HepG2 (cell line): ENCODE results near the gene PDSS2. TPM values are rescaled to one million over a fixed set of nuclear protein-coding genes. Genes with fewer than 3 reads are reported as not detected.
A peak's percentile ranks its signal among the peaks of the same experiment; 100 is the strongest.

Experiments
- ATM ChIP-seq: fragments of 450-650 bp; IDR thresholded peaks from 2 replicates; pipeline ENCODE4 v1.7.1; 2017; ENCODE audit warnings: mild to moderate bottlenecking, borderline replicate concordance
- DDIT3 ChIP-seq: sonication (generic); formaldehyde crosslinking; IDR thresholded peaks from 2 replicates; pipeline ENCODE4 v1.4.0; 2020; ENCODE audit warnings: mild to moderate bottlenecking, missing genetic modification reagents
- ERF ChIP-seq: IDR thresholded peaks from 2 replicates; pipeline ENCODE4 v1.6.1; 2018; ENCODE audit warnings: missing biosample characterization, missing genetic modification reagents
- ESRRA ChIP-seq: sonication (generic); formaldehyde crosslinking; IDR thresholded peaks from 2 replicates; pipeline ENCODE4 v1.5.1; 2020; ENCODE audit warnings: mild to moderate bottlenecking, low read depth, missing genetic modification reagents
- ETV5 ChIP-seq: IDR thresholded peaks from 2 replicates; pipeline ENCODE4 v1.6.1; 2018; ENCODE audit warnings: missing biosample characterization, missing genetic modification reagents, inconsistent platforms, borderline replicate concordance
- HCFC1 ChIP-seq: fragments of 150-350 bp; IDR thresholded peaks from 2 replicates; pipeline ENCODE4 v1.6.1; 2014; ENCODE audit warnings: low read depth, low read length
- HOXA3 ChIP-seq: sonication (generic); formaldehyde crosslinking; IDR thresholded peaks from 2 replicates; pipeline ENCODE4 v1.5.0; 2020; ENCODE audit warnings: missing genetic modification reagents
- MAX ChIP-seq: IDR thresholded peaks from 2 replicates; pipeline ENCODE4 v1.6.1; 2012; ENCODE audit warnings: inconsistent platforms
- MBNL3 ChIP-seq: fragments of 250-450 bp; sonication (Bioruptor Pico); conservative IDR thresholded peaks from 2 replicates; pipeline ENCODE4 v1.8.0; 2022; ENCODE audit warnings: mild to moderate bottlenecking, inconsistent platforms
- PATZ1 ChIP-seq: sonication (generic); formaldehyde crosslinking; IDR thresholded peaks from 2 replicates; pipeline ENCODE4 v1.4.0; 2020; ENCODE audit warnings: missing genetic modification reagents
- RAD51 ChIP-seq: fragments of 450-650 bp; IDR thresholded peaks from 2 replicates; pipeline ENCODE4 v1.6.1; 2016; ENCODE audit warnings: borderline replicate concordance
- RBFOX2 ChIP-seq: fragments of 200-400 bp; formaldehyde crosslinking; IDR thresholded peaks from 2 replicates; pipeline ENCODE4 v1.6.1; 2017; ENCODE audit warnings: low read depth, mild to moderate bottlenecking, low read length
- TAF1 ChIP-seq: sonication (generic); formaldehyde crosslinking; IDR thresholded peaks from 2 replicates; pipeline ENCODE4 v1.4.0; 2020; ENCODE audit warnings: missing genetic modification reagents
- ZMYM2 ChIP-seq: sonication (generic); formaldehyde crosslinking; IDR thresholded peaks from 2 replicates; pipeline ENCODE4 v1.8.0; 2022; ENCODE audit warnings: mild to moderate bottlenecking, missing genetic modification reagents
- ZNF124 ChIP-seq: sonication (generic); formaldehyde crosslinking; IDR thresholded peaks from 2 replicates; pipeline ENCODE4 v1.4.0; 2020; ENCODE audit warnings: missing genetic modification reagents
- ZNF331 ChIP-seq: sonication (generic); formaldehyde crosslinking; IDR thresholded peaks from 2 replicates; pipeline ENCODE4 v1.4.0; 2020; ENCODE audit warnings: missing genetic modification reagents
- ZNF333 ChIP-seq: sonication (generic); formaldehyde crosslinking; IDR thresholded peaks from 2 replicates; pipeline ENCODE4 v1.4.0; 2020; ENCODE audit warnings: mild to moderate bottlenecking, missing genetic modification reagents, borderline replicate concordance
- ZNF337 ChIP-seq: sonication (generic); formaldehyde crosslinking; IDR thresholded peaks from 2 replicates; pipeline ENCODE4 v1.5.1; 2020; ENCODE audit warnings: missing genetic modification reagents, low read depth, mild to moderate bottlenecking, borderline replicate concordance
- ZNF589 ChIP-seq: sonication (generic); formaldehyde crosslinking; conservative IDR thresholded peaks from 2 replicates; pipeline ENCODE4 v1.8.0; 2022; ENCODE audit warnings: mild to moderate bottlenecking, moderate library complexity, missing genetic modification reagents
- ZNF672 ChIP-seq: sonication (generic); formaldehyde crosslinking; IDR thresholded peaks from 2 replicates; pipeline ENCODE4 v1.8.1; 2022; ENCODE audit warnings: missing genetic modification reagents
- ZNF766 ChIP-seq: sonication (generic); formaldehyde crosslinking; IDR thresholded peaks from 2 replicates; pipeline ENCODE4 v1.5.0; 2020; ENCODE audit warnings: missing genetic modification reagents, borderline replicate concordance
- ZNF883 ChIP-seq: sonication (generic); formaldehyde crosslinking; IDR thresholded peaks from 2 replicates; pipeline ENCODE4 v1.5.1; 2020; ENCODE audit warnings: mild to moderate bottlenecking, missing genetic modification reagents; ENCODE audit errors: not compliant biosample characterization
- ZSCAN5A ChIP-seq: sonication (generic); formaldehyde crosslinking; IDR thresholded peaks from 2 replicates; pipeline ENCODE4 v1.8.0; 2022; ENCODE audit warnings: mild to moderate bottlenecking, missing genetic modification reagents, borderline replicate concordance
- polyA plus RNA-seq, 8 experiments: library from polyadenylated mRNA; depleted of rRNA in 3 of 8; stranded (reverse) in 7 of 8; unstranded in 1 of 8; fragments of >200 nt; fragmentation: Illumina TruSeq in 4 of 8; extraction: Trizol in 4 of 8; gene quantifications; 2 replicates each; pipeline versions ENCODE4 v1.2.1 to v1.2.3, GENCODE V29; 2011 to 2016; ENCODE audit warnings: low read depth in 4 of 8, missing spikeins in 1 of 8, mixed read lengths in 1 of 8; ENCODE audit not compliant: insufficient read depth in 1 of 8
- total RNA-seq, 5 experiments: library from RNA; depleted of rRNA; stranded (reverse); fragments of >200 nt; fragmentation: Illumina TruSeq; extraction: Trizol; gene quantifications; 2 replicates each; pipeline ENCODE4 v1.2.3, GENCODE V29; 2016; ENCODE audit warnings: low read depth in 1 of 5
- TF ChIP-seq, protein P1 (sequence below): sonication (generic); formaldehyde crosslinking; IDR thresholded peaks from 2 replicates; pipeline ENCODE4 v1.5.0; 2020; ENCODE audit warnings: mild to moderate bottlenecking, missing genetic modification reagents, borderline replicate concordance

PDSS2 gene
- total and polyA plus RNA-seq, 2 of the 13 experiments (the other 11 are each of a cell fraction or from before 2014, with no cell fraction given) = 16.2 to 17.0 TPM

- TF ChIP-seq, protein P1, sequence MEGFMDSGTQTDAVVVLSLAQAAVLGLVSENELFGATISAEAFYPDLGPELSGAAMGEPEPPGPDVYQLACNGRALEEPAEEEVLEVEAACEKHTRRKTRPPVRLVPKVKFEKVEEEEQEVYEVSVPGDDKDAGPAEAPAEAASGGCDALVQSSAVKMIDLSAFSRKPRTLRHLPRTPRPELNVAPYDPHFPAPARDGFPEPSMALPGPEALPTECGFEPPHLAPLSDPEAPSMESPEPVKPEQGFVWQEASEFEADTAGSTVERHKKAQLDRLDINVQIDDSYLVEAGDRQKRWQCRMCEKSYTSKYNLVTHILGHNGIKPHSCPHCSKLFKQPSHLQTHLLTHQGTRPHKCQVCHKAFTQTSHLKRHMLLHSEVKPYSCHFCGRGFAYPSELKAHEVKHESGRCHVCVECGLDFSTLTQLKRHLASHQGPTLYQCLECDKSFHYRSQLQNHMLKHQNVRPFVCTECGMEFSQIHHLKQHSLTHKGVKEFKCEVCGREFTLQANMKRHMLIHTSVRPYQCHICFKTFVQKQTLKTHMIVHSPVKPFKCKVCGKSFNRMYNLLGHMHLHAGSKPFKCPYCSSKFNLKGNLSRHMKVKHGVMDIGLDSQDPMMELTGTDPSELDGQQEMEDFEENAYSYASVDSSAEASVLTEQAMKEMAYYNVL (CRISPR knock-in tag) = 0 out of 2 replicates have a peak, but pooled peaks have one; percentile 26
- TF ChIP-seq RAD51 (no peak), ZMYM2 (CRISPR knock-in tag) (peak; percentile 79; the same call in 1 of the 2 replicates), MAX (peak; percentile 41; the same call in 1 of the 2 replicates), HOXA3 (peak; percentile 89; the same call in 1 of the 2 replicates), DDIT3 (no peak), ZNF331 (peak; percentile 78; the same call in 1 of the 2 replicates), MBNL3 (CRISPR knock-in tag) (no peak), ESRRA (CRISPR knock-in tag) (peak; percentile 46), TAF1 (CRISPR knock-in tag) (peak; percentile 89), ERF (peak; percentile 73; the same call in 1 of the 2 replicates), RBFOX2 (peak; percentile 73), ZNF589 (CRISPR knock-in tag) (peak; percentile 42; the same call in 1 of the 2 replicates), ATM (no peak), ETV5 (CRISPR knock-in tag) (peak; percentile 47; the same call in 1 of the 2 replicates), ZNF124 (CRISPR knock-in tag) (peak; percentile 76), ZSCAN5A (CRISPR knock-in tag) (peak; percentile 61; the same call in 1 of the 2 replicates), HCFC1 (peak; percentile 46; the same call in 1 of the 2 replicates), PATZ1 (peak; percentile 63; the same call in 1 of the 2 replicates), ZNF333 (no peak), ZNF672 (CRISPR knock-in tag) (no peak), ZNF337 (CRISPR knock-in tag) (peak; percentile 87; the same call in 1 of the 2 replicates), ZNF883 (CRISPR knock-in tag) (no peak), ZNF766 (peak; percentile 72; the same call in 1 of the 2 replicates)
Measured at GRCh38 chr6:107459283-107460082, at the start of gene PDSS2 (continued).
